CD4-positive, alpha-beta memory T cell (primary cell): ENCODE data around the gene TMEM178B. TPM values are rescaled to one million over a fixed set of nuclear protein-coding genes. Genes with fewer than 3 reads are reported as not detected.
"Not testable (repeated sequence)": the region's sequence is repeated elsewhere in the genome, so short reads cannot be mapped to it uniquely, and the experiment has no call there.

Source experiments
- CTCF ChIA-PET: fragments of 350-600 bp; sonication (Branson Sonifier 250); formaldehyde crosslinking; loops from one replicate; lab custom pipeline; 2021; ENCODE audit warnings: inconsistent platforms; ENCODE audit not compliant: partially characterized antibody; lab: Charles Lee
- POLR2A ChIA-PET: fragments of 350-600 bp; sonication (Branson Sonifier 250); formaldehyde crosslinking; loops from one replicate; lab custom pipeline; 2021; ENCODE audit not compliant: partially characterized antibody; lab: Charles Lee
- DNase-seq, 5 donors: peaks; one replicate each; pipeline versions ENCODE4 v3.0.0 to v3.0.0-alpha.2; 2020 to 2022; ENCODE audit warnings: mixed read lengths in 1 of 5
- H3K27ac ChIP-seq: one replicate; pipeline ENCODE4 v1.7.0; 2013; ENCODE audit warnings: low read depth, low read length
- H3K27me3 ChIP-seq: 2 replicates; pipeline ENCODE4 v1.7.0; 2013; ENCODE audit warnings: mild to moderate bottlenecking, low read length, moderate library complexity; ENCODE audit not compliant: insufficient read depth
- H3K36me3 ChIP-seq: 2 replicates; pipeline ENCODE4 v1.7.0; 2013; ENCODE audit warnings: mild to moderate bottlenecking, low read length, moderate library complexity; ENCODE audit not compliant: insufficient read depth
- H3K4me1 ChIP-seq: 2 replicates; pipeline ENCODE4 v1.7.0; 2013; ENCODE audit warnings: mild to moderate bottlenecking, low read length, moderate library complexity; ENCODE audit not compliant: insufficient read depth
- H3K4me3 ChIP-seq, 2 donors: one replicate each; pipeline ENCODE4 v1.7.0; 2013; ENCODE audit warnings: low read length in 2 of 2, mild to moderate bottlenecking in 1 of 2
- H3K9me3 ChIP-seq, 2 donors: one replicate each; pipeline ENCODE4 v1.7.0; 2013; ENCODE audit warnings: low read length in 2 of 2, control low read depth in 1 of 2; ENCODE audit not compliant: control insufficient read depth in 1 of 2
- H3K27ac Mint-ChIP-seq, 7 donors: one replicate each; pipeline ENCODE4 v1.8.0; 2020 to 2021; ENCODE audit warnings: mixed read lengths in 7 of 7, mild to moderate bottlenecking in 6 of 7, inconsistent platforms in 3 of 7, moderate library complexity in 3 of 7
- H3K27me3 Mint-ChIP-seq, 2 donors: one replicate each; pipeline ENCODE4 v1.8.0; 2020 to 2021; ENCODE audit warnings: mixed read lengths in 2 of 2
- H3K36me3 Mint-ChIP-seq, 2 donors: one replicate each; pipeline ENCODE4 v1.8.0; 2020 to 2021; ENCODE audit warnings: mixed read lengths in 2 of 2, inconsistent platforms in 1 of 2, mild to moderate bottlenecking in 1 of 2
- H3K4me1 Mint-ChIP-seq, 4 donors: one replicate each; pipeline ENCODE4 v1.8.0; 2020 to 2021; ENCODE audit warnings: mixed read lengths in 4 of 4, mild to moderate bottlenecking in 1 of 4
- H3K4me3 Mint-ChIP-seq, 8 donors: one replicate each; pipeline ENCODE4 v1.8.0; 2020 to 2021; ENCODE audit warnings: mixed read lengths in 8 of 8, mild to moderate bottlenecking in 7 of 8, moderate library complexity in 6 of 8, inconsistent platforms in 3 of 8
- H3K9me3 Mint-ChIP-seq, 8 donors: one replicate each; pipeline ENCODE4 v1.8.0; 2020 to 2021; ENCODE audit warnings: mixed read lengths in 8 of 8, mild to moderate bottlenecking in 5 of 8, inconsistent platforms in 3 of 8, moderate library complexity in 1 of 8
- intact Hi-C: fragments of 100-400 bp; cut with micrococcal nuclease; formaldehyde crosslinking; loops from one replicate; pipeline ENCODE4 v1.15.1; 2023
- polyA plus RNA-seq, 2 donors: library from polyadenylated mRNA; unstranded; fragments of 300-500 nt; fragmentation: Illumina TruSeq; gene quantifications; one replicate each; pipeline ENCODE4 v1.2.3, GENCODE V29; 2021
- total RNA-seq, 2 experiments: library from RNA; stranded (reverse); gene quantifications; one replicate each; pipeline ENCODE4 v1.2.3, GENCODE V29; 2021

The TMEM178B gene
- total and polyA plus RNA-seq, 4 experiments from 2014 or later: 0.20 to 0.89 (median 0.49) TPM

DNA sequence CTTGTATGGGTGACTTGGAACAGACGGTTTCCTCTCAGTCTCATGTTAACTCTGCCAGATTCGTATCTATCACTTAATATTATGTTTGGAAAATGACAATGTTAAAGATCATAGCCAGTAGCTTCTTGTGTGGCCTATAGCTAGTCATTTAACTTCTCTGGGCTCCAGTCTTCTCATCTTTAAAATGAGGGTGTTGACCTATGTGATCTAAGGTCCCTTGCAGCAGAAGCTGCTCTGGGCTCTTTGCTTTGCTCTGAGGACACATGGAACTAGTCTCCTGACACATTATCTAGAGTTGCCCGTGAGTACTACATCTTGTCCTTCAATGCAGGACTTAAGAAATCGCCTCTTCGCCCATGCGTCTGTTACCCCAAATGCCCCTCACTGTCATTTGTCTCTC, 93.1 kb downstream of the TMEM178B start:
- no peaks in the 10 kb centered on the region for H3K27me3 ChIP-seq
- H3K4me1 Mint-ChIP-seq: no peaks in the 10 kb centered on the region

GRCh38 chr7:141167381-141167964, 93.6 kb downstream of the TMEM178B start:
- H3K27ac ChIP-seq: no peak overlapping the region
- intact Hi-C loops: no loop called here
- Mint-ChIP-seq H3K4me1 (no peaks in the 10 kb centered on the region), H3K27ac (no peak overlapping the region), H3K4me3 (no peak overlapping the region), H3K27me3 (peaks cover 0 to 3% of the 10 kb centered on the region in 2 donors), H3K36me3 (no peaks in the 10 kb centered on the region), H3K9me3 (peaks cover 0 to 3% (median 0%) of the 10 kb centered on the region in 8 donors)
- DNase-seq: no peak
- CTCF ChIA-PET: no interaction called here
- no peaks in the 10 kb centered on the region for H3K4me1 ChIP-seq
- POLR2A ChIA-PET: no interaction called here
- no peak overlapping the region for H3K4me3 ChIP-seq
- no peaks in the 10 kb centered on the region for H3K27me3 ChIP-seq
- H3K9me3 ChIP-seq: no peaks in the 10 kb centered on the region
- H3K36me3 ChIP-seq: no peaks in the 10 kb centered on the region

More for the DNA sequence above, 93.1 kb downstream of the TMEM178B start:
- Histone ChIP-seq H3K36me3 (no peaks in the 10 kb centered on the region), H3K27ac (no peak overlapping the region), H3K4me3 (no peak overlapping the region), H3K4me1 (no peaks in the 10 kb centered on the region), H3K9me3 (no peaks in the 10 kb centered on the region)
- intact Hi-C loops: no loop called here
- H3K27ac Mint-ChIP-seq: no peak overlapping the region
- H3K4me3 Mint-ChIP-seq: no peak overlapping the region
- POLR2A ChIA-PET: no interaction called here
- H3K9me3 Mint-ChIP-seq: peaks cover 0 to 3% (median 0%) of the 10 kb centered on the region in 8 donors
- DNase-seq: no peak
- H3K36me3 Mint-ChIP-seq: no peaks in the 10 kb centered on the region
- CTCF ChIA-PET: no interaction called here
- H3K27me3 Mint-ChIP-seq: no peaks in the 10 kb centered on the region

DNA sequence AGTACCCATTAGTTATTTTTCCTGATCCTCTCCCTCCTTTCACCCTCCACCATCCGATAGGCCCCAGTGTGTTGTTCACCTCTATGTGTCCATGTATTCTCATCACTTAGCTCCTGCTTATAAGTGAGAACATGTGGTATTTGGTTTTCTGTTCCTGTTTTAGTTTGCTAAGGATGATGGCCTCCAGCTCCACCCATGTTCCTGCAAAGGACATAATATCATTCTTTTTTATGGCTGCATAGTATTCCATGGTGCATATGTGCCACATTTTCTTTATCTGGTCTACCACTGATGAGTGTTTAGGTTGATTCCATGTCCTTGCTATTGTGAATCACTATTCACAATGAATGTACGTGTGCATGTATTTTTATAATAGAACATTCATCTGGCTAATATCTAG, 95.3 kb downstream of the TMEM178B start:
- H3K4me3 Mint-ChIP-seq: not testable (repeated sequence)

GRCh38 chr7:141175728-141176127, 101.9 kb downstream of the TMEM178B start:
- H3K36me3 ChIP-seq, H3K9me3 ChIP-seq, H3K36me3 Mint-ChIP-seq, H3K27ac Mint-ChIP-seq, H3K4me3 Mint-ChIP-seq, CTCF ChIA-PET, DNase-seq, H3K4me3 ChIP-seq, H3K27ac ChIP-seq, POLR2A ChIA-PET, H3K27me3 ChIP-seq, H3K4me1 ChIP-seq, intact Hi-C loops, H3K9me3 Mint-ChIP-seq, H3K27me3 Mint-ChIP-seq: not testable (repeated sequence)
- H3K4me1 Mint-ChIP-seq: peaks cover 7 to 16% (median 12%) of the 10 kb centered on the region in 4 donors

More for the DNA sequence above, 95.3 kb downstream of the TMEM178B start:
- H3K27me3 ChIP-seq, H3K36me3 ChIP-seq, H3K4me3 ChIP-seq, DNase-seq, H3K4me1 ChIP-seq, H3K9me3 ChIP-seq, H3K9me3 Mint-ChIP-seq, intact Hi-C loops, H3K27ac Mint-ChIP-seq, CTCF ChIA-PET, H3K4me1 Mint-ChIP-seq, H3K36me3 Mint-ChIP-seq, H3K27me3 Mint-ChIP-seq, H3K27ac ChIP-seq, POLR2A ChIA-PET: not testable (repeated sequence)

DNA sequence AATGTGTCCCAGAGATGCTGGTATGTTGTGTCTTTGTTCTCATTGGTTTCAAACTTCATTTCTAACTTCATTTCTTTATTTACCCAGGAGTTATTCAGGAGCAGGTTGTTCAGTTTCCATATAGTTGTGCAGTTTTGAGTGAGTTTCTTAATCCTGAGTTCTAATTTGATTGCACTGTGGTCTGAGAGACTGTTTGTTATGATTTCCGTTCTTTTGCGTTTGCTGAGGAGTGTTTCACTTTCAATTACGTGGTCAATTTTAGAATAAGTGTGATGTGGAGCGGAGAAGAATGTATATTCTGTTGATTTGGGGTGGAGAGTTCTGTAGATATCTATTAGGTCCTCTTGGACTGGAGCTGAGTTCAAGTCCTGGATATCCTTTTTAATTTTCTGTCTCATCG, 103.3 kb downstream of the TMEM178B start:
- H3K27ac ChIP-seq, intact Hi-C loops, H3K36me3 ChIP-seq, H3K4me1 ChIP-seq, H3K36me3 Mint-ChIP-seq, H3K9me3 ChIP-seq, H3K27me3 Mint-ChIP-seq, H3K27me3 ChIP-seq, H3K9me3 Mint-ChIP-seq, CTCF ChIA-PET, H3K4me3 ChIP-seq, DNase-seq, POLR2A ChIA-PET: not testable (repeated sequence)
- Mint-ChIP-seq H3K4me3 (peak overlapping the region; percentile 63 to 81 (median 78)), H3K27ac (peak overlapping the region in 6 of 7 donors; percentile 1 to 91 (median 58)), H3K4me1 (peaks cover 7 to 16% (median 12%) of the 10 kb centered on the region in 4 donors)

DNA sequence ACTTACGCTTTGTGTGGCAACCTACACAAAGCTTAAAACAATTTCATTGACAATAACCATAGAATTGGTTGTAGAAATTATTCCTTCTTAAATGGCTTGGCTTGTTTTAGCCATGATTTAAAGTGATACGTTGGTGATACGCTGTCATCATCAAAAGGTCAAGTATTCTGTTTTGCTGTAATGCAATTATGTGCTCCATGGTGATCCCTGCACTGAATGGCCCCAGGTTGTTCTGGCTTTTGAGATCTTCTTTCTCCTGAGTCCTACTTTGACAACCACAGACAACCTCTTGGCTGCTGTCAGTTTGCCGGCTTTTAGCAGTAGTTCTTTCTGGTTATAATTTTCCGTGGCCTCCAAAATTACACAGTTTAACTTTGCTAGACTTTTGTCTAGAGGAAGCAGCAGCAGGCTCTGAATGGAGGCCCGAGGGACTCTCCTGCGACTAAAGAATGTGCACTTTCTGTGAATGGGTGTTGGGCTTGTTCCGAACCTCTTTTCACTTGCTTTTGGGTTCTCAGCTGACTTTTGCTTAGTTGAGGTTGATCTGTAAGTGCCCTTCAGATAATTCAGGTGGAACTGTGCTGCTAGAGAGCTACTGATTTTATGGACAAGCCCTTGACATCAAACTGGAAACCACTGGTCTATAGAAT, 104.7 kb downstream of the TMEM178B start:
- peaks cover 1 to 5% of the 10 kb centered on the region in 2 donors for H3K27me3 Mint-ChIP-seq
- Histone ChIP-seq H3K4me3 (no peak overlapping the region), H3K27ac (no peak overlapping the region), H3K4me1 (no peaks in the 10 kb centered on the region), H3K27me3 (no peaks in the 10 kb centered on the region), H3K36me3 (no peaks in the 10 kb centered on the region), H3K9me3 (no peaks in the 10 kb centered on the region)
- no peak overlapping the region for H3K4me3 Mint-ChIP-seq
- no peak overlapping the region for H3K27ac Mint-ChIP-seq
- peaks cover 0 to 4% (median 0%) of the 10 kb centered on the region in 8 donors for H3K9me3 Mint-ChIP-seq
- CTCF ChIA-PET: no interaction called here
- intact Hi-C loops: no loop called here
- H3K4me1 Mint-ChIP-seq: peaks cover 7 to 16% (median 12%) of the 10 kb centered on the region in 4 donors
- H3K36me3 Mint-ChIP-seq: no peaks in the 10 kb centered on the region
- DNase-seq: no peak
- POLR2A ChIA-PET: no interaction called here

GRCh38 chr7:141181812-141182211, 107.9 kb downstream of the TMEM178B start:
- Histone ChIP-seq H3K27me3 (no peaks in the 10 kb centered on the region), H3K4me3 (no peak overlapping the region), H3K4me1 (no peaks in the 10 kb centered on the region), H3K27ac (no peak overlapping the region), H3K9me3 (no peaks in the 10 kb centered on the region), H3K36me3 (no peaks in the 10 kb centered on the region)
- no peak for DNase-seq
- intact Hi-C loops: no loop called here
- H3K9me3 Mint-ChIP-seq: no peaks in the 10 kb centered on the region
- CTCF ChIA-PET: no interaction called here
- H3K4me1 Mint-ChIP-seq: peaks cover 6 to 11% (median 11%) of the 10 kb centered on the region in 4 donors
- H3K36me3 Mint-ChIP-seq: no peaks in the 10 kb centered on the region
- peaks cover 0 to 1% of the 10 kb centered on the region in 2 donors for H3K27me3 Mint-ChIP-seq
- no peak overlapping the region for H3K4me3 Mint-ChIP-seq
- H3K27ac Mint-ChIP-seq: no peak overlapping the region
- POLR2A ChIA-PET: no interaction called here
